Pancreas (tissue), 10 donors: ENCODE data around the gene ZBTB20. TPM values are rescaled to one million over a fixed set of nuclear protein-coding genes. Genes with fewer than 3 reads are reported as not detected.
"Not testable (repeated sequence)": the region's sequence is repeated elsewhere in the genome, so short reads cannot be mapped to it uniquely, and the experiment has no call there.

Experiments
- ATAC-seq, 4 donors: fragments of 200-7000 bp; cut with Tn5 transposase; one replicate each; pipeline versions ENCODE4 v1.8.0 to v1.9.1; 2020; ENCODE audit warnings: mild to moderate bottlenecking in 4 of 4, moderate library complexity in 4 of 4
- DNase-seq, 6 donors: peaks; one replicate each; pipeline ENCODE4 v3.0.0-alpha.2; 2020
- FAIRE-seq: peaks from 2 replicates; lab custom pipeline; 2012; peaks lifted over from hg19 to GRCh38; lab: Jason Lieb, UNC
- H3K27ac ChIP-seq, 4 donors: fragments of 200-600 bp; sonication (generic); 1 replicate in 3 of 4; 2 replicates in 1 of 4; pipeline versions ENCODE4 v1.5.0 to v1.8.0; 2020
- H3K27me3 ChIP-seq, 4 donors: fragments of 200-600 bp; one replicate each; pipeline ENCODE4 v1.8.0; 2021
- H3K36me3 ChIP-seq, 3 donors: fragments of 200-600 bp; sonication (generic) in 1 of 3; one replicate each; pipeline versions ENCODE4 v1.5.0 to v1.8.0; 2020 to 2021
- H3K4me1 ChIP-seq, 3 donors: fragments of 200-600 bp; one replicate each; pipeline ENCODE4 v1.8.0; 2021
- H3K4me3 ChIP-seq, 4 donors: fragments of 200-600 bp; sonication (generic) in 2 of 4; one replicate each; pipeline versions ENCODE4 v1.5.0 to v1.8.0; 2020 to 2021
- H3K9me3 ChIP-seq, 4 donors: fragments of 200-600 bp; one replicate each; pipeline ENCODE4 v1.8.0; 2021
- CTCF ChIP-seq, 4 donors: fragments of 200-600 bp; sonication (generic) in 3 of 4; IDR thresholded peaks; one replicate each; pipeline versions ENCODE4 v1.5.0 to v1.8.0; 2021; ENCODE audit warnings: antibody characterized with exemption in 4 of 4
- WGBS, 2 donors: extraction: QIAGEN DNeasy Blood & Tissue Kit; methylation state at CpG; one replicate each; pipeline ENCODE4 v1.1.7; 2013; 5-methylcytosine and 5-hydroxymethylcytosine counted together
- intact Hi-C, 3 donors: fragments of 100-400 bp; cut with DNase I; formaldehyde crosslinking; loops; one replicate each; pipeline versions ENCODE4 v1.11.1 to v1.14.2; 2022
- polyA plus RNA-seq, 2 donors: library from polyadenylated mRNA; stranded (reverse); fragments of 200-250 nt; gene quantifications; one replicate each; pipeline ENCODE4 v1.2.3, GENCODE V29; 2013
- total RNA-seq, 6 donors: library from RNA; stranded (reverse); fragmentation: NEBNext Ultra II Directional in 4 of 6; extraction: Animal tissue kit (Norgen Biotek cat#: 25700) in 4 of 6; gene quantifications; one replicate each; pipeline versions ENCODE4 v1.2.1 to v1.2.4, GENCODE V29; 2021 to 2023
- donor health status: healthy with polysubstance abuse.
- donor health status: DM: no; HTN: no; CAD: no; lungs with moderate emphysema.
- donor health status: DM: no; HTN: no; CAD: no.
- donor health status: control.
- donor health status: control.
- donor health status: Bipolar disorder and iron deficiency.
- donor health status: DM: yes; HTN: yes; CAD: no.
- donor health status: DM: no; HTN: no; CAD: no.
- donor health status: DM: no; HTN: no; CAD: no.
- donor health status: DM: yes; HTN: yes; CAD: no.

The ZBTB20 gene
- total and polyA plus RNA-seq, 8 donors: 1.3 to 81.5 (median 43.7) TPM

- Histone ChIP-seq H3K36me3 (no peaks in the 10 kb centered on the region), H3K4me3 (no peak overlapping the region), H3K27me3 (no peaks in the 10 kb centered on the region), H3K4me1 (peaks cover 0 to 6% (median 0%) of the 10 kb centered on the region in 3 donors), H3K27ac (no peak overlapping the region), H3K9me3 (no peaks in the 10 kb centered on the region)
- no peak for FAIRE-seq
- WGBS, 2 donors: 97 to 98% methylated on average over 1 of the region's 1 CpG
- DNase-seq: no peak
- ATAC-seq: no peak
- intact Hi-C loops: no loop called here
- TF ChIP-seq CTCF (IDR thresholded peaks at IDR 0.05): no peak
These were observed 35.5 kb downstream of the ZBTB20 start for GRCh38 chr3:115111632-115112031.

- no peak for FAIRE-seq
- no peak overlapping the region for H3K27ac ChIP-seq
- no peaks in the 10 kb centered on the region for H3K27me3 ChIP-seq
- H3K36me3 ChIP-seq: no peaks in the 10 kb centered on the region
- no peaks in the 10 kb centered on the region for H3K9me3 ChIP-seq
- H3K4me1 ChIP-seq: peaks cover 0 to 6% (median 0%) of the 10 kb centered on the region in 3 donors
- ATAC-seq: no peak
- no peak for DNase-seq
- 96 to 97% methylated on average over 5 of the region's 5 CpGs for WGBS, 2 donors
- no peak for TF ChIP-seq CTCF (IDR thresholded peaks at IDR 0.05)
- intact Hi-C loops: no loop called here
- H3K4me3 ChIP-seq: no peak overlapping the region
These were observed 36.3 kb downstream of the ZBTB20 start for GRCh38 chr3:115110830-115111229.

- intact Hi-C loops, H3K4me1 ChIP-seq, FAIRE-seq, ATAC-seq, H3K36me3 ChIP-seq, DNase-seq, H3K27me3 ChIP-seq, H3K4me3 ChIP-seq, H3K27ac ChIP-seq, H3K9me3 ChIP-seq: not testable (repeated sequence)
- WGBS, 2 donors: 96 to 97% methylated on average over 7 of the region's 7 CpGs
These were observed 37.0 kb downstream of the ZBTB20 start for GRCh38 chr3:115110066-115110465.

- no peak for ATAC-seq
- Histone ChIP-seq H3K27ac (no peak overlapping the region), H3K36me3 (no peaks in the 10 kb centered on the region), H3K4me1 (peaks cover 0 to 4% (median 0%) of the 10 kb centered on the region in 3 donors), H3K4me3 (no peak overlapping the region), H3K27me3 (no peaks in the 10 kb centered on the region), H3K9me3 (no peaks in the 10 kb centered on the region)
- DNase-seq: no peak
- WGBS, 2 donors: 85 to 86% methylated on average over 5 of the region's 5 CpGs
- FAIRE-seq: no peak
- TF ChIP-seq CTCF (IDR thresholded peaks at IDR 0.05): no peak
- intact Hi-C loops: no loop called here
These were observed 38.5 kb downstream of the ZBTB20 start for GRCh38 chr3:115108614-115109013.

GRCh38 chr3:115102046-115102445 lies 45.0 kb downstream of the ZBTB20 start:
- Histone ChIP-seq H3K36me3 (no peaks in the 10 kb centered on the region), H3K27ac (no peak overlapping the region), H3K9me3 (no peaks in the 10 kb centered on the region), H3K4me3 (no peak overlapping the region), H3K27me3 (no peaks in the 10 kb centered on the region), H3K4me1 (peaks cover 5 to 15% (median 14%) of the 10 kb centered on the region in 3 donors)
- intact Hi-C loops: no loop called here
- ATAC-seq (no peak), DNase-seq (no peak), FAIRE-seq (no peak)
- WGBS, 2 donors: 97% methylated on average over 2 of the region's 2 CpGs
- TF ChIP-seq CTCF (IDR thresholded peaks at IDR 0.05): no peak
